Neural crest cell (in vitro differentiated cells): ENCODE results near the gene CASD1. TPM values are rescaled to one million over a fixed set of nuclear protein-coding genes. Genes with fewer than 3 reads are reported as not detected.
A peak's percentile ranks its signal among the peaks of the same experiment; 100 is the strongest.

Experiments used
- DNase-seq: peaks from one replicate; pipeline ENCODE4 v3.0.0; 2021; ENCODE audit warnings: low read depth, mixed read lengths, low spot score
- H3K27ac Mint-ChIP-seq: one replicate; pipeline ENCODE4 v1.8.0; 2021; ENCODE audit warnings: mild to moderate bottlenecking, mixed read lengths; ENCODE audit not compliant: unreplicated experiment
- H3K27me3 Mint-ChIP-seq: 2 replicates; pipeline ENCODE4 v1.8.0; 2021; ENCODE audit warnings: low read depth, mild to moderate bottlenecking, mixed read lengths
- H3K36me3 Mint-ChIP-seq: 2 replicates; pipeline ENCODE4 v1.8.0; 2021; ENCODE audit warnings: low read depth, mild to moderate bottlenecking, mixed read lengths
- H3K4me1 Mint-ChIP-seq: 2 replicates; pipeline ENCODE4 v1.8.0; 2021; ENCODE audit warnings: mixed read lengths
- H3K4me3 Mint-ChIP-seq: one replicate; pipeline ENCODE4 v1.8.0; 2021; ENCODE audit warnings: mild to moderate bottlenecking, mixed read lengths
- H3K9me3 Mint-ChIP-seq: 2 replicates; pipeline ENCODE4 v1.8.0; 2021; ENCODE audit warnings: mixed read lengths
- CTCF ChIP-seq: fragments of 200-600 bp; sonication (generic); conservative IDR thresholded peaks from 2 replicates; pipeline ENCODE4 v1.5.0; 2021; ENCODE audit warnings: antibody characterized with exemption, mild to moderate bottlenecking
- total RNA-seq: library from RNA; stranded (reverse); gene quantifications from 2 replicates; pipeline ENCODE4 v1.2.1, GENCODE V29; 2021

The CASD1 gene
- total RNA-seq, 1 donor from 2014 or later = 40.2 TPM

GRCh38 chr7:94513565-94513860 is 3.9 kb downstream of the CASD1 start:
- H3K4me1 Mint-ChIP-seq = peaks cover 55% of the 10 kb centered on the region
- no peak for TF ChIP-seq CTCF
- no peak for DNase-seq
- H3K36me3 Mint-ChIP-seq = peaks cover 3% of the 10 kb centered on the region
- peak overlapping the region; percentile 48 for H3K4me3 Mint-ChIP-seq
- no peaks in the 10 kb centered on the region for H3K27me3 Mint-ChIP-seq
- H3K9me3 Mint-ChIP-seq = no peaks in the 10 kb centered on the region
- no peak overlapping the region for H3K27ac Mint-ChIP-seq

GRCh38 chr7:94514140-94514889 is 4.7 kb downstream of the CASD1 start:
- H3K27ac Mint-ChIP-seq = peak overlapping the region; percentile 88
- H3K27me3 Mint-ChIP-seq = no peaks in the 10 kb centered on the region
- peak overlapping the region; percentile 54 for H3K4me3 Mint-ChIP-seq
- no peak for DNase-seq
- peaks cover 7% of the 10 kb centered on the region for H3K36me3 Mint-ChIP-seq
- no peaks in the 10 kb centered on the region for H3K9me3 Mint-ChIP-seq
- no peak for TF ChIP-seq CTCF
- peaks cover 51% of the 10 kb centered on the region for H3K4me1 Mint-ChIP-seq

GRCh38 chr7:94514917-94515316 is 5.3 kb downstream of the CASD1 start:
- Mint-ChIP-seq H3K36me3 (peaks cover 10% of the 10 kb centered on the region), H3K27ac (no peak overlapping the region), H3K4me3 (no peak overlapping the region), H3K9me3 (no peaks in the 10 kb centered on the region), H3K4me1 (peaks cover 51% of the 10 kb centered on the region), H3K27me3 (no peaks in the 10 kb centered on the region)
- no peak for DNase-seq
- TF ChIP-seq CTCF = no peak

GRCh38 chr7:94525923-94526322 is 16.3 kb downstream of the CASD1 start:
- TF ChIP-seq CTCF = no peak
- no peak for DNase-seq
- H3K4me3 Mint-ChIP-seq = no peak overlapping the region
- peaks cover 19% of the 10 kb centered on the region for H3K36me3 Mint-ChIP-seq
- no peaks in the 10 kb centered on the region for H3K27me3 Mint-ChIP-seq
- H3K27ac Mint-ChIP-seq = no peak overlapping the region
- no peaks in the 10 kb centered on the region for H3K9me3 Mint-ChIP-seq
- no peaks in the 10 kb centered on the region for H3K4me1 Mint-ChIP-seq

GRCh38 chr7:94529516-94529915 is 19.9 kb downstream of the CASD1 start:
- no peak overlapping the region for H3K4me3 Mint-ChIP-seq

More at GRCh38 chr7:94529516-94529915, 19.9 kb downstream of the CASD1 start:
- H3K9me3 Mint-ChIP-seq = no peaks in the 10 kb centered on the region
- H3K4me1 Mint-ChIP-seq = no peaks in the 10 kb centered on the region
- no peak for TF ChIP-seq CTCF
- H3K36me3 Mint-ChIP-seq = peaks cover 11% of the 10 kb centered on the region
- H3K27me3 Mint-ChIP-seq = no peaks in the 10 kb centered on the region
- no peak for DNase-seq
- H3K27ac Mint-ChIP-seq = no peak overlapping the region
